C4-2B (cell line): ENCODE results near the gene GPR52.

Source experiments
- H3K27ac ChIP-seq: fragments of 450-650 bp; 2 replicates; pipeline ENCODE4 v1.5.1; 2017
- ZFX ChIP-seq: fragments of 450-650 bp; IDR thresholded peaks from 2 replicates; pipeline ENCODE4 v1.6.1; 2017
- TF ChIP-seq, protein P1 (sequence below): fragments of 450-650 bp; conservative IDR thresholded peaks from 2 replicates; pipeline ENCODE4 v1.5.1; 2017; ENCODE audit warnings: mild to moderate bottlenecking

GPR52 gene

GRCh38 chr1:174465855-174466254, 18.1 kb downstream of the GPR52 start:
- TF ChIP-seq ZFX: no peak
- TF ChIP-seq, protein P1, sequence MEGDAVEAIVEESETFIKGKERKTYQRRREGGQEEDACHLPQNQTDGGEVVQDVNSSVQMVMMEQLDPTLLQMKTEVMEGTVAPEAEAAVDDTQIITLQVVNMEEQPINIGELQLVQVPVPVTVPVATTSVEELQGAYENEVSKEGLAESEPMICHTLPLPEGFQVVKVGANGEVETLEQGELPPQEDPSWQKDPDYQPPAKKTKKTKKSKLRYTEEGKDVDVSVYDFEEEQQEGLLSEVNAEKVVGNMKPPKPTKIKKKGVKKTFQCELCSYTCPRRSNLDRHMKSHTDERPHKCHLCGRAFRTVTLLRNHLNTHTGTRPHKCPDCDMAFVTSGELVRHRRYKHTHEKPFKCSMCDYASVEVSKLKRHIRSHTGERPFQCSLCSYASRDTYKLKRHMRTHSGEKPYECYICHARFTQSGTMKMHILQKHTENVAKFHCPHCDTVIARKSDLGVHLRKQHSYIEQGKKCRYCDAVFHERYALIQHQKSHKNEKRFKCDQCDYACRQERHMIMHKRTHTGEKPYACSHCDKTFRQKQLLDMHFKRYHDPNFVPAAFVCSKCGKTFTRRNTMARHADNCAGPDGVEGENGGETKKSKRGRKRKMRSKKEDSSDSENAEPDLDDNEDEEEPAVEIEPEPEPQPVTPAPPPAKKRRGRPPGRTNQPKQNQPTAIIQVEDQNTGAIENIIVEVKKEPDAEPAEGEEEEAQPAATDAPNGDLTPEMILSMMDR: no peak
- H3K27ac ChIP-seq: no peak overlapping the region

DNA sequence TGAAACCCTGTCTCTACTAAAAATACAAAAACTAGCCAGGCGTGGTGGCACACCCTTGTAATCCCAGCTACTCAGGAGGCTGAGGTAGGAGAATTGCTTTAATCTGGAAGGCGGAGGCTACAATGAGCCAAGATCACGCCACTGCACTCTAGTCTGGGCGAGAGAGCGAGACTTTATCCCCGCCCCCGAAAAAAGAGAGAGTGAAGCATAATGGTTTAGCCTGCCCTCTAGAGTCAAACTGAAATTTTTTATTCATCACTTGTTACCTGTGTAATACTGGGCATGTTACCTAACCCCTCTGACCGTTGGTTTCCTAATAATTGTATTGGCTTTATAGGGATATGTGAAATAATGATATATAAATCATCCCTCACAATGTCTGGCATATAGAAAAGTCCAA, 18.8 kb downstream of the GPR52 start:
- no peak for TF ChIP-seq ZFX
- TF ChIP-seq, protein P1: peak; percentile 25
- H3K27ac ChIP-seq: no peak overlapping the region

GRCh38 chr1:174469052-174469451, 21.3 kb downstream of the GPR52 start:
- no peak for TF ChIP-seq ZFX
- H3K27ac ChIP-seq: no peak overlapping the region

- no peak overlapping the region for H3K27ac ChIP-seq
- no peak for TF ChIP-seq ZFX
- TF ChIP-seq, protein P1: no peak
Measured at GRCh38 chr1:174469687-174470086, 21.9 kb downstream of the GPR52 start.

DNA sequence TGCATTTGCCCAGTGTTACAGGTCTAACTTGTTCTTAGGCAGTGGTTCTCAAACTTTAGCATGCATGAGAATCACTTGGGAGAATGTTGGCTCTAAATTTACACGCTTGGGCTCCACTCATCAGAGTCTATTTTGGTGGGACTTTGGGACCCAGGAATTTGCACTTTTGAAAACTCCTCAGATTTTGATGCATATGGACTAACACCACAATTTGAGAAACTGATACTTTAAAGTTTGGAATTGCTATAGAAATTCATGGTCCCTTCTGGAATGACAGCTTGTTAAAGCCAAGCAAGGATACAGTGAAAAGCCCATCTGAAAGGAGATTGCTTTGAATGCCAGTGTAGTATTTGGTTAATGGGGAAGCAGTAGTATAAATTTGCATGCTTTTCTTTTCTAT, 31.5 kb downstream of the GPR52 start:
- no peak for TF ChIP-seq ZFX
- TF ChIP-seq, protein P1: no peak
- no peak overlapping the region for H3K27ac ChIP-seq

GRCh38 chr1:174480324-174480723, 32.6 kb downstream of the GPR52 start:
- H3K27ac ChIP-seq: no peak overlapping the region
- TF ChIP-seq, protein P1: no peak

DNA sequence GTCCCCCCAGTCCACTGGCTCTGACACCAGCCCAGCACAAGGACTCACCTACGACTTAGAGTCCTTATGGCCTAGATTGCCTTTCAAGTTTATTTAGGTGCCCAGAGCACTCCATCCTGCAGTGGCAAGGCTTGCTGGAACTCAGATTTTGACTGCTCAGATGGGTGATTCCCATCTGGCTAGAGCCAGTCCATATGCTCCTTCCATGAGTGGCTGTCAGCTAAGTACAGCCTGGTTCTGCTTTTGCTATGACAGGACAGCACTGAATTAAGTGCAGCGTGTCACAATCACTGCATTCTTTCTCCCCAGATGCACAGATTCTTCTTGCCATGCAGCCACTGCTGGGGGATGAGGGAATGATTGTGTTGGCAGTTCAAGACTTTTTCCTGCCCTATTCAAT, 43.8 kb downstream of the GPR52 start:
- TF ChIP-seq, protein P1: no peak
- no peak for TF ChIP-seq ZFX
- no peak overlapping the region for H3K27ac ChIP-seq

- H3K27ac ChIP-seq: no peak overlapping the region
- TF ChIP-seq, protein P1: no peak
- TF ChIP-seq ZFX: no peak
Measured at GRCh38 chr1:174497478-174497877, 49.7 kb downstream of the GPR52 start.
